GM18520 (cell line): ENCODE data around the gene PCGF1.
"Not testable (repeated sequence)": the region's sequence is repeated elsewhere in the genome, so short reads cannot be mapped to it uniquely, and the experiment has no call there.

Experiments
- ATAC-seq: cut with Tn5 transposase; IDR thresholded peaks from one replicate; pipeline ENCODE4 v1.9.1; 2021; ENCODE audit not compliant: unreplicated experiment

PCGF1 gene

DNA sequence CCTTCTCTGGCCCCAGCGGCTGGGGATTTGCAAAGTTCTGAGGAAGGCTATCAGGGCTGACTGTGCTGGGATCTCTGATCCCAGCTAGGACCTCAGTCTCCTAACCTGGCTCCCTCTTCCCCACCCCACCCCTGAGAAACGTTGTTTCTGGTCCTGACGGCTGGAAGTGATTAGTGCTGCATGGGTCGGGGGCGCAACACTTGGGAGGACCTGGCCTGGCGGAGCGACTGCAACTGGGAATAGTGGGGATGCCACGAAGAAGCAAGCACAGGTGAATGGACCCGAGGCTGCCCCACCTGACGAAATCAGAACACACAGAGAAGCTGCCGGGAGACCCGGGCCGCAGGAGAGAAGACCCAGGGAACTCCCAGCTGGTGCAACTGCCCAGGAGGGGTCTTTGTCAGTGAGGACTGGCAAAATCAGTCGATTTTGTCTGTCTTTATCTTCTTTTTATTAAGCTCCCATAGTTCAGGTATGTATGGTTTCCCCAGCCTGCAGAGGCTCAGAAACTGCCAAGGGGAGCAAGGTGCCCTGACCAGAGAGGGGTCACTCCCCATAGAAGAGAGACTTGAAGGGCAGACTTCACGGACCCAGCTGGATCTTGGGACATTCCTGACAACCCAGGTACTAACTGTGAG, 7.4 kb downstream of the PCGF1 start:
- ATAC-seq, result no peak

DNA sequence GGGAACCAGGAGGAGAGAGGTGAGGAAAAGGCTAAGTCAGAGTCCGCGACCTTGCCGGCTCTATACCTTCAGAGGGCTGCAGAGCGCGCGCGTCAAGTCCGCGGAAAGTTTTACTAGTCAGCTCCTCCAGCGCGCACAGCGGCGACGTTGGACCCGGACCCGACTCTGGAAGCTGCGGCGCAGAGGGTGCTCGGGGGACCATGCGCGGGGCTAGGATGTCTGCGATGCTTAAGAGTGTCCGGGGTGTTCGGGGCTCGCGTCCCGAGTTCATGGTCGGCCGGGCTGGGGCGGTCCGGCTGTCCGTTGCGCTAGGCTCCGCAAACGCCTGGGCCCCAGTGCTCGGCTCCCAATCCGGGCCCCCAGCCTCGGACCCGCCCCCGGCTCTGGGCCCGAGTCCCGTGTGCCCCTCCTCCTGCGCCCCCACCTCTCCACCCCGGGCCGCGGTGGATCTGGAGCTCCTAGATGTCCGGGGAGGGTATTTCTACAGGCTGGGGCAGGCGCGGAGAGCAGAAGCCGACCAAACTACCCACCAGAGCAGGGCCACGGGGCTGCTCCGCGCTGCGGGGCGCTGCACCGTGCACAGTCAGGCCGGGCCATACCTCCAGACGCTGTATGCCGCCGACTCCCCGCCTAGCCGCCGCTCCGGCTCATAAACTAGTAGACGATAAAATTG, 8.1 kb downstream of the PCGF1 start, which contains the start of gene LBX2:
TSS of gene LBX2 (minus strand) at position 337 of the 673 bp plus-strand sequence. CDS start at position 271, 66 bp downstream.
- no peak for ATAC-seq

DNA sequence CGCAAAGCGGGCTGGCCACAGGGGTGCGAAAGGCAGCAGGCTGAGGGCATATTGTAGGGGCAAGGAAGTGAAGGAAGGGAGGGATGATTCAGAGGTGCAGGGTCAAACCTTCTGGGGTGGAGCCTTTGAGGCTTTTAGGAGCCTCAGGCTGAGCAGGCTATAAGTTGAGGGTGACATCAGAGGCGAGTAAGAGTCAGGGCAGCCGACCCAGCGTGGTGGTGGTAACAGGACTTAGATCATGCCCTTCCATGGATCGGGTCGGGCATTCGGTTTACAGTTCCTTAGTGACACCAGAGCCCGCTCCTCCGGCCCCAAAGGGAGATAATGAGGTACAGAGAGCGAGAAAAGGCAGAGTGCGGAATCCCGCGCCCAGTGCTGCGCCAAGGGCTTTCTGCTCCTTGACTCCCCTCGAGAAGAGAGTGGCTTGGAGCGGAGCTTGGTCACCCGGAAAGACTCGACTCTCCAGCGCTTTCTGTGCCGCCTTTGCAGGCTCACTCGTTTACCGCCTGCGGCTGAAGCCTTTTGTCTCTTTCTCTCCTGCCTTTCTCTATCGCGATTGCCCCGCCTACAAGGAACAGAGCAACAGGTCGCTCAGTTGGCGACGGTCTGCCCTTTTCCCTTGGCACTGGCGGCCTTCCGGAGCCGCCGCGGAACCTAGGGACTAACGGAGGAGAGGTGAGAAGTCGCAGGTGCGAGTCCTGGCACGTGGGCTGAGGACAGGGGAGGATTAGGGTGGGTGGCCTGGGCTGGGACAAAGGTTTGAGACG, 8.8 kb downstream of the PCGF1 start:
- ATAC-seq, result no peak

DNA sequence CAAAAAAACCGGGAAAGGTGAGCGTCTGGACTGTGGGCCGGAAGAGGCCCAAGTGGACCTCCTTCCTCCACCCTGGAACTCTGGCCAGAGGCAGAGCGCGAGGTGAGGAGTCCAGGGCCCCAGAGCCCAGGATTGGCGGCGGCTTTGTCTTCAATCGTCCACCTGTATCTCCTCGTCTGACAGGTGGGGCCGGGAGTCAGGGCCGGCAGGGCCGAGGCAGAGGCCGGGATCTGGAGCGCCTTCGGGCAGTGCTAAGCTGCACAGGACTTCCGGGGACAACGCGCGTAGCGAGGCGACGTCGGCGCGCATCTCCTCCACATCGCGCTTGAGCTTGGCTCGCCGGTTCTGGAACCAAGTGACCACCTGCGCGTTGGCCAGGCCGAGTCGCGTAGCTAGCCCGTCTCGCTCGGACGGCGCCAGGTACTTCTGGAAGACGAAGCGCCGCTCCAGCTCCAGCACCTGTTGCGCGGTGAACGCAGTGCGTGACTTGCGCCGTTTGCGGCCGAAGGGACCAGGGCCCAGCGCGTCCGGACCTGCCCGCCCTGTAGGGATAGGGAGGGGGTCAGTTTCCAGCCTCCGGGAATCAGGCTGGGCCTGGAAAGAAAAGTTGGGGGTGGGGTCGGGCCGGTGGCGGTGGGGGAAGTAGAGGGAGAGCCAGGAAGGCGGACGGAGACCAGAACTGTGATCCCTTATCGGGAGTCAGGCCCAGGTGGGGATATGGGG, 9.6 kb downstream of the PCGF1 start:
- ATAC-seq, result no peak

DNA sequence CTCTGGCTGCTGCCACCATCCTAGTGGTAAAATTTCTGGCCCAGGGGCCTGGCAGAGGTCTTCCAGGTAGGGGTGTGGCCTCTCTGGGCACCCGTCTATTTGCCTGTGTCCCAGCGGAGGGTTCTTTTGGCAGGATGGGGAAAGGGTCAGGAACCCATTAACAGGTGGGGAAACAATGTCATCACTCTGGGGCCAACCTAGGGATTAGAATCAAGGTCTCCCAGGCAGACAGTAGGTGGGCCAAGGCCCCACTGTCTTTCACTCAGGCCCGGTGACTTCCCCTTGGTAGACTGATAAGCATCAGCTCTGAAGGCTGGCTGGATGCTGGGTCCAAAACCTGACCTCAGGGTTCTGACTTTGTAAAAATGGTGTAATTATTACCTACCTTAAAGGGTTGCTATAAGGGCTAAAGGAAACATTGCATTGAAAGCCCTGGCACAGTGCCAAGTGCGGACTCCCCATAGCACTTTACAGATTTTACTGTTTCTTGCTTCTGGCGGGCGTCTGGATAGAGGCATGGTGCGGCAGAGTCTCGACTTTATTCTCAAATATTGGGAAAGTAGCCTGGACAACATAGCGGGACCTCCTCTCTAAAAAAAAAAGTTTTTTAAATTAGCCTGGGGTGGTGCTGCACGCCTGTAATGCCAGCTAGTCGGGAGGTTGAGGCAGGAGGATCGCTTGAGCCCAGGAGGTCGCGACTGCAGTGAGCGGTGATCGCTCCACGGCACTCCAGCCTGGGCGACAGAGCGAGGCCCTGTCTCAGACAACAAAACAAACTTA, 10.3 kb downstream of the PCGF1 start:
- ATAC-seq, result no peak

DNA sequence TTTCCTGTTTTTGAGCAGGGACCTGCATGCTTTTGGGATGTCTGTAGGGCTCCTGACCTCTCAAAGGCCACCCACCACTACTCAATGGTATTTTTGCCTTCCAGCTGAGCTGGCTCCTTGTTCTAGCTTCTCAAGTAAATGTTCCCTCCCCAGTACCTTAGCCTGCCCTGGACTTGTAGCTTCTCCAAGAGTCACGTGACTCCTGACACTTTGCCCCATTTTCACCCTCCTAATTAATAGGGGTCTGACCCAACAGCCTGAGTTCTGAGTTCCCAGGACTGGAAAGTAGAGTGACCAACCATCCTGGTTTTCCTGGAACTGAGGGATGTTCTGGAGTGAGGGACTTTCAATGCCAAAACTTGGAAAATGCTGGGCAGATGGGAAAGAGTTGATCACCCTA, 12.1 kb downstream of the PCGF1 start:
- ATAC-seq, result no peak

DNA sequence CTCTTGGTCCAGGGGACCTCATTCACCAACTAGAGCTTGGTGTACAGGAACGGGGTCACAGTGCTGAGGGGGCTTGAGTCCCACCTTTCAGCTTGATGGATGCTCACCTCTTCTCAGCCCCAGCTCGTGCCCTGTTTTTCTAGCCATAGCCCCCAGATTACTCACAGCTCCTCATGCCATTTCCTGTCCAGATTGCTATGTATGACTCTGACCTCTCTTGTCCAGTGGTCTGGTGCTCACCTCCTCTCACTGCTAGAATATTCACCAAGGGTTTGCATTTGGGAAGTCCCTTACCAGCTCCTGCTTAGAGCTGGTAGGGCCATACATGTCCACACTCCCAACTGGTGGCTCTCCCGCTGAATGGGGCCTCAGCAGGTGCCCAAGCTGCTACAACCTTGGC, 13.9 kb downstream of the PCGF1 start:
- ATAC-seq, result no peak

DNA sequence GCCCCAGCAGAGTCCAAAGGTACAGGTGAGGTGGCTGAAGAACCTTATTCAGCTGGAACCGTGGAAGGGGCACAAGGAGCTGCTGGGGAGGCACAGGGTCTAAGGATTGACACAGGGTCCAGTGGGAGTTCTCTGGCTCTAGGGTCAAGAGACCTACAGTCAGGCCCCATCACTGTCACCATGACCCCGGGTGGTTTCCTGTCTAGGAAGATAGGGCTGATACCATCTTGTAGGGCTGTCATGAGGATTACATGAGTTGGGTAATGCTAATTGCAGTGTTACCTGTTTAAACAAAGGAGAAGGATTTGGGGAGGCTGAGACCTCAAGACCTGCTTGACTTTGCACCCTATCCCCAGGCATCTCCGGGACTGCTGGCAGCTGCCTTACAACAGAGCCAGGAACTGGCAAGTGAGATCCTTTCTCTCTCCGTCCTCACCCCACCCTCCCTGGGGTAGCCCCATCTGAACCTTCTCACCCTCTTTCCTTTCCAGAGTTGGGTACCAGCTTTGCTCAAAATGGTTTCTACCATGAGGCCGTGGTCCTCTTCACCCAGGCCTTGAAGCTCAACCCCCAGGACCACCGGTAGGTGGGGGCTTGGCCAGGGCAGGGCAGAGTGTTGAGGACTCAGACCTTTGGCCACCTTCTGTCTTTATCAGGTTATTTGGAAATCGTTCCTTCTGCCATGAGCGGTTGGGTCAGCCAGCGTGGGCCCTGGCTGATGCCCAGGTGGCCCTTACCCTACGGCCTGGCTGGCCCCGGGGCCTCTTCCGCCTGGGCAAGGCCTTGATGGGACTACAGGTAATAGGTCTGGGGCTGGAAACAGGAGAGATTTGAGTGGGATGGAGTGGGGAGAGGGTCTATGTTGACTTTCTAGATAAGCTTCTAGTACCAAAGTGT, 15.6 kb downstream of the PCGF1 start:
- ATAC-seq, result no peak

DNA sequence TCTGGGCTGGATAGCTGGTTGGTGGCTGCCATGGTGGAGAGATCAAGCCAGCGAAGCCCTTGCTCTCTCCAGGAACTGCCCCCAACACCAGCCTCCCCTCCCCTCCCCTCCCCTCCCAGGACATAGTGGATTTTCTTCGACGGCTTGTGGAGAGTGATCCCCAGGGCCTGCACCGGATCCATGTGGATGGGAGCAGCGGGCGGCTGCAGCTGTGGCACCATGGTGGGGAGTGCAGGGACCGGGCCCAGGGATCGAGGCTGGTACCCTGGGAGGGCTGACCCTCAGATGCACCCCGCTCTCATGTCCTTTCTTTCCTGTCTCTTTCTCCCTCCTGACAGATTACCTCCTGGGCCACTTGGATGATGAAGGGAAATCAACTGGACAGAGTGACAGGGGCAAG, 17.6 kb downstream of the PCGF1 start:
- ATAC-seq, result no peak

DNA sequence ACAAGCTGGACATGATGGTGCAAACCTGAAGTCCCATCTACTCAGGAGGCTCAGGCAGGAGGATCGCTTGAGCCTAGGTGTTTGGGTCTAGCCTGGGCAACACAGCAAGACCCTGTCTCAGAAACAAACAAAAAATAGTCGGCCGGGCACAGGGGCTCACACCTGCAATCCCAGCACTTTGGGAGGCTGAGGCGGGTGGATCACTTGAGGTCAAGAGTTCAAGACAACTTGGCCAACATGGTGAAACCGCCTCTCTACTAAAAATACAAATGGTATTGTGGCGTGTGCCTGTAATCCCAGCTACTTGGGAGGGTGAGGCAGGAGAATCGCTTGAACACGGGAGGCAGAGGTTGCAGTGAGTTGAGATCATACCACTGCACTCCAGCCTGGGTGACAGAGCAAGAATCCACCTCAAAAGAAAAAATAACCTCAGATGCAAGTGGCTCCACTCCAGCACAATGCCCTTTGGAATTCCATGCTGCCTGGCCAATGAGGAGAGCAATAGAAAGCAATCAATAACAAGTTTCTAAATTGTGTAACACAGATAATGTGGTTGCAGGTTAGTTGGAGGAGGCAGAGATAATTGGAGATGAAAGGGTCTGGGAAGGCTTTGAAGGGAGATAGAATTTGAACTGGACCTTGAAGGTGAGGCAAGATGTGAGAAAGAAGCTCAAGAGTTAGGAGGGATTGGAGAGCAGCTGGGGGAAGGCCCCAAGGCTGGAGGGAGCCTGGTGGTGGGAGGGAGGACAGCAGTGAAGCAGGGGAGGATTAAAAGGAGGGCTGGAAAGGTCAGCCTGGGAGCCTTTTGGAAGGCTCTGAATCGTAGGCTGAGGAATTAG, 18.6 kb downstream of the PCGF1 start:
- no peak for ATAC-seq

DNA sequence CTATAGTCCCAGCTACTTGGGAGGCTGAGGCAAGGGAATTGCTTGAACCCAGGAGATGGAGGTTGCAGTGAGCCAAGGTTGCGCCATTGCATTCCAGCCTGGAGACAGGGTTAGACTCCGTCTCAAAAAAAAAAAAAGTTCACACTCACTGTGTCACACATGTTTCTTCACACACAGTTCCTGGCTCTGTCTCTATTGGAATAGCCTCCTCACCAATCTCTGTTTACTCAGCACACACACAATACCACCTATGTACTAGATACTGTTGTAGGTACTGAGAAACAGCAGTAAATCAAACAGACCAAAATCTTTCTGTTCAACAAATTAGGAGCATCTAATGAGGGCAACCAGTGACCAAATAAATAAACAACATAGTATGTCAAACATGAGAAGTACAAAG, 21.4 kb downstream of the PCGF1 start:
- no peak for ATAC-seq

DNA sequence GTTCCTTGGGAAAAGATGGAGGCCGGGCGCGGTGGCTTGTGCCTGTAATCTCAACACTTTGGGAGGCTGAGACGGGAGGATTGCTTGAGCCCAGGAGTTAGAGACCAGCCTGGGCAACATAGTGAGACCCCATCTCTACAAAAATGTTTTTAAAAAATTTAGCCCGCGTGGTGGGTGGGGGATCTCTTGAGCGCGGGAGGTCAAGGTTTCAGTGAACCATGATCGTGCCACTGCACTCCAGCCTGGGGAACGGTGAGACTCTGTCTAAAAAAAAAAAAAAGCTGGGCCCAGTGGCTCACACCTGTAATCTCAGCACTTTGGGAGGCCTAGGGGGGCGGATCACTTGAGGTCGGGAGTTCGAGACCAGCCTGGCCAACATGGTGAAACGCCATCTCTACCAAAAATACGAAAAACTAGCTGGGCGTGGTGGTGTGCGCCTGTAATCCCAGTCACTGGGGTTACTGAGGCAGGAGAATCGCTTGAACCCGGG, 23.8 kb downstream of the PCGF1 start:
- not testable (repeated sequence) for ATAC-seq

DNA sequence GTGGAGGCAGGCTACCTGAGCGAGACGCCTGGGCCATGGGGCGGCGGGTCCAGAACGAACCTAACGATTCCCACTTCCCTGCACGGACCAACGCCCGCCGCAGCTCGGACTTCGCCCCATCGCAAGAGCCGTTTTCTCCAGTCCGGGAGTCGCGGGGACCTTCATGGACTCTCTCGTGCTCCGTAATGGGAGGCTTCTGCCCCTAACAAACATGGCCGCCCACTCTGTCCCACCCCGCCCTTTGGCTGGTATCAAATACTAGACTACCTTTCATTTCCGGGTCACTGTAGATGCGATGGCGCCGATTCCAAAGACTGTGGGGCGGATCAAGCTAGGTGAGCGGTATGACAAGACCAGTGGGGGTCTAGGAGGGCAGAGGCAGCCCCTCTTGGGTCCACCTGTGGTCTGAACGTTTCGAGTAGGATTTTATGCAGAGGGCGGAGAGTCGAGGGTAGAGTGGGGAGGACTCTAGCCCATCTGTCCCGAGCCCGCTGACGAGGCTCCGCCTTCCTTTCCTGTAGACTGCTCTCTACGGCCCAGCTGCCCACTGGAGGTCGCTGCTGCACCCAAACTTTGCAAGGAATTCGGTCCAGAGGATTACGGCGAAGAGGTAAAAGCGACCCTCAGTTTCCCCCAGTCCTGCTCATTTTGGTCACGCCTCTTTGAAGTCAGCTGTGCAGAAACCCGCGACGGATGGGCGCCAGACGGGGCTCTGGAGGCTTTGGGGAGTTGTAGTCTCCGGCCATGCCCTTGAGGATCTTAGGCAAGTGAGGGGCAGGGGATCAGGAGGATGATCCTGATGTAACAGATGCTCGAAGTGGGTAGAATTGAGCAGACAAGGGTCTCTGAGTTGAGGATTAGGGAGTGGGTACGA, 24.5 kb downstream of the PCGF1 start, which contains the start of the genes CCDC142 and TTC31:
TSS of gene CCDC142 (minus strand) at position 198 of the 874 bp plus-strand sequence. CDS start at position 37, 161 bp downstream.
TSS of gene TTC31 (plus strand) at position 281 of the 874 bp plus-strand sequence. CDS start at position 296, 15 bp downstream.
- peak; percentile 70 for ATAC-seq

DNA sequence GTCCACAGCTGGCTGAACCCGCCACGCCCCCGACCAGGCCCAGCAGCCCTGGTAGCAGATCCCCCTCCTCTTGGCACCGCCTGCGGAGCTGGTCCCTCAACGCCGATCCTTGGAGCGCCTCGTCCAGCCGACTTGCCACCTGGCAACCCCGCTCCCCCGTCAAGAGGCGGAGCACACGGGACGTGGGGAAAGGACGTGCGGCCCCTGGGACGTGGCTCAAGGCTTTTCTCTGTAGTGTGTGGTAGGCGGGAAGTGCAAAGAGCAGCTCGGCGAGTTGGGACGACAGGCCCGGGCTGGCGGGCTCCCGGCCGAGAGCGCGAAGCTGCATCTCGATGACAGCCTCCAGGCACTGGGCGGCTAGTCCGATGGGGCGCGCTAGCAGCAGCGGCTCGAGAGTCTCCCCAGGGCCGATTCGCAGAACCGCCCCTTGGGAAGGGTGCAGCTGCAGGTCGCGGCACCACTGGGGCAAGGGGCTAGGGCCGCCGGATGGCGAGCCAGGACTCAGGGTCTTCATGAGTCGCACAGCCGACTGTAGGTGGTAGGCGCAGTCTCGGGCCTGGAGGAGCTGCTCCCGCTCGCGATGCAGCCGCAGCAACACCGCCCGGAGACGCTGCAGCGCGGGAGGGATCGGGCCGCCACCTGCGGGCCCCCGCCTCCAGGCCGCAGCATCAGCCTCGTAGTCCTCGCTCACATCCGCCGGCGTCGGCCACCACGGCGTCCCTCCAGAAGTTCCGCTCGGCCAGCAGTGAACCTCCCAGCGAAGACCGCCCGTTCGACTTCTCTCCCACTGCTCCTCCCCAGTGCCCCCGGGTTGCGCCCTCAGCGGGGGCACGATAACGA, 25.3 kb downstream of the PCGF1 start:
- ATAC-seq, result peak; percentile 25

DNA sequence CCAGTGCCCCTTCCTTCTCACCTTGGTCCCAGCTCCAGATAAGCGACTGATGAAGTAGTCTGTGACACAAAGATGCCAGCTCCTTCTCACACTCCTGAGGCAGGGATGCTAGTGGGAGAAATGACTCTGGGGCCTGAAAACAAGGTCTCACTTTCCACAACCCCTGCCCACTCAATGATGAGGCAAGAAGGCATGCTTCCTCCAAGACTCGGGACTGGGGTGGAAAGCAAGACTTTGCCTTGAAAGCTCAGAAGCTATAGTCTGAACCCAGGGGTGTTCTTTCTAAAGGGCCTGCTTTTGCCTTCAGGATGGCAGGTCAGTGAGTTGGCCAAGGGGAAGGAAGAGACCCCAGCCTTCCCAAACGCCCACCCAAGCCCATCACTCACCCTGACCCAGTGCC, 26.1 kb downstream of the PCGF1 start:
- ATAC-seq, result no peak

DNA sequence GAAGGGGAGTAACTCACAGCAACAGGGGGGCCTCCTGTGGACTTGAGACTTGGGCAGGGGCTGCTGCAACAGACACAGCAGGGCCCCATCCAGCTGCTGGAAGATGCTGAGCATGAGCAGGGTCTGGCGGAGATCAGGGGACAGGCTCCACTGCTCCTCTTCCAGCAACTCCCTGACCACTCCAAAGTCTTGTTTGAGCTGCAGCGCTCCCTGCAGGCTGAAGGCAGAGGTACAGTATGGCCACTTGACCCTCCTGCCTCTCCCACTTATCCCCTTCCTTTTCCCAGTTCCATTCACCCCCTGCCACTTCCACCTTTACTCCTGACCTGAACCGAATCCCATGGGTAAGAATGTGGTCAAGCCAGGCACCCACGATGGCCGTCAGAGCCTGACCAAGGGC, 32.6 kb downstream of the PCGF1 start:
- no peak for ATAC-seq
